ENCODE measurements around the gene KLHL3. TPM values are rescaled to one million over a fixed set of nuclear protein-coding genes. Genes with fewer than 3 reads are reported as not detected.

Gene KLHL3
- total RNA-seq, 4 donors from 2014 or later: 1.2 to 29.1 (median 3.4) TPM

- no peak for DNase-seq (ENCODE audit: low spot score in 2 of 2)
- Histone ChIP-seq H3K4me1 (peaks cover 3% of the 10 kb centered on the region), H3K9me3 (no peaks in the 10 kb centered on the region), H3K27ac (no peak overlapping the region), H3K36me3 (peaks cover 3% of the 10 kb centered on the region), H3K27me3 (no peaks in the 10 kb centered on the region), H3K4me3 (no peak overlapping the region)
- TF ChIP-seq EP300 (IDR thresholded peaks at IDR 0.05): no peak
- TF ChIP-seq CTCF (IDR thresholded peaks at IDR 0.05): no peak
- no peak for TF ChIP-seq POLR2A (IDR thresholded peaks at IDR 0.05)
- TF ChIP-seq POLR2AphosphoS5 (IDR thresholded peaks at IDR 0.05): no peak
- WGBS: 89% methylated on average over 2 of the region's 2 CpGs
Measured at GRCh38 chr5:137656558-137656957, 79.3 kb downstream of the KLHL3 start.

GRCh38 chr5:137651022-137651421, 84.9 kb downstream of the KLHL3 start:
- no peak for DNase-seq (ENCODE audit: low spot score in 2 of 2)
- WGBS: 71% methylated on average over 3 of the region's 3 CpGs
- Histone ChIP-seq H3K27ac (no peak overlapping the region), H3K4me3 (no peak overlapping the region), H3K27me3 (no peaks in the 10 kb centered on the region), H3K4me1 (peaks cover 3% of the 10 kb centered on the region), H3K9me3 (no peaks in the 10 kb centered on the region), H3K36me3 (no peaks in the 10 kb centered on the region)
- TF ChIP-seq EP300 (IDR thresholded peaks at IDR 0.05) (no peak), POLR2AphosphoS5 (IDR thresholded peaks at IDR 0.05) (no peak), CTCF (IDR thresholded peaks at IDR 0.05) (no peak), POLR2A (IDR thresholded peaks at IDR 0.05) (no peak)

GRCh38 chr5:137649228-137649935, 86.5 kb downstream of the KLHL3 start:
- no peak overlapping the region for H3K27ac ChIP-seq
- no peaks in the 10 kb centered on the region for H3K36me3 ChIP-seq
- DNase-seq (ENCODE audit: low spot score in 2 of 2): no peak
- no peaks in the 10 kb centered on the region for H3K9me3 ChIP-seq
- H3K27me3 ChIP-seq: no peaks in the 10 kb centered on the region
- TF ChIP-seq POLR2A (IDR thresholded peaks at IDR 0.05): no peak
- no peak for TF ChIP-seq EP300 (IDR thresholded peaks at IDR 0.05)
- no peak for TF ChIP-seq POLR2AphosphoS5 (IDR thresholded peaks at IDR 0.05)
- TF ChIP-seq CTCF (IDR thresholded peaks at IDR 0.05): no peak
- no peak overlapping the region for H3K4me3 ChIP-seq
- H3K4me1 ChIP-seq: peaks cover 3% of the 10 kb centered on the region
- WGBS: 69% methylated on average over 3 of the region's 3 CpGs

- TF ChIP-seq EP300 (IDR thresholded peaks at IDR 0.05) (no peak), POLR2A (IDR thresholded peaks at IDR 0.05) (no peak), POLR2AphosphoS5 (IDR thresholded peaks at IDR 0.05) (no peak), CTCF (IDR thresholded peaks at IDR 0.05) (no peak)
- Histone ChIP-seq H3K36me3 (no peaks in the 10 kb centered on the region), H3K4me1 (peaks cover 3% of the 10 kb centered on the region), H3K27me3 (no peaks in the 10 kb centered on the region), H3K27ac (no peak overlapping the region), H3K9me3 (no peaks in the 10 kb centered on the region), H3K4me3 (no peak overlapping the region)
- DNase-seq (ENCODE audit: low spot score in 2 of 2): no peak
- 49% methylated on average over 5 of the region's 5 CpGs for WGBS
Measured at GRCh38 chr5:137648361-137648760, 87.5 kb downstream of the KLHL3 start.

GRCh38 chr5:137647401-137647800, 88.5 kb downstream of the KLHL3 start:
- Histone ChIP-seq H3K4me3 (no peak overlapping the region), H3K9me3 (no peaks in the 10 kb centered on the region), H3K36me3 (no peaks in the 10 kb centered on the region), H3K4me1 (peaks cover 3% of the 10 kb centered on the region), H3K27me3 (no peaks in the 10 kb centered on the region), H3K27ac (no peak overlapping the region)
- no peak for TF ChIP-seq CTCF (IDR thresholded peaks at IDR 0.05)
- no peak for TF ChIP-seq POLR2AphosphoS5 (IDR thresholded peaks at IDR 0.05)
- TF ChIP-seq POLR2A (IDR thresholded peaks at IDR 0.05): no peak
- TF ChIP-seq EP300 (IDR thresholded peaks at IDR 0.05): no peak
- WGBS: 74% methylated on average over 10 of the region's 11 CpGs
- no peak for DNase-seq (ENCODE audit: low spot score in 2 of 2)

All from suprapubic skin (tissue), 4 donors.